Activated CD4-positive, CD25-positive, alpha-beta regulatory T cell treated with anti-CD3 and anti-CD28 coated beads, Interleukin-2, amount 50 U/mL, for 16 hours (primary cell): ENCODE measurements around the gene KPTN.
"Not testable (repeated sequence)": the region's sequence is repeated elsewhere in the genome, so short reads cannot be mapped to it uniquely, and the experiment has no call there.

Experiments
- DNase-seq: peaks from one replicate; pipeline ENCODE4 v3.0.0-alpha.2; 2020; ENCODE audit warnings: low read depth, low spot score

The KPTN gene

DNA sequence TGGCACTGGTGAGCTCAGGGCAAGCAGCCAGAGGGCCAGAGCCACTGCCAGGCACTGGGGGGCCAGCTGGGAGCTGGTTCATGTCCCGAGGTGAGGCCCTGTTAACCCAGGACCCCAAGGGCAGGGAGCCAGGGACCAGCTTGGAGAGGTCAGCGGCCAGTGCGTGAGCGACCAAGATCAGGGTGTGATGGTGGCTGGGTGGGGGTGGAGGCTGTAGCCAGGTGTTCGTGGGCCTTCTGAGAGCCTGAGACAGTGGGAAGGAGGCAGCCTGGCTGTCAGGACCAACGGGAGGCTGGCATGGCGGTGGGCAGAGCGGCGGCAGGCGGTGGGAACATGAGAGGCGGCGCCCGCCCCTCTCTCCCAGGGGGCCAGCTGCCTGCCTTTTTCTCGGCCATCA is 8.1 kb upstream of the KPTN start:
- DNase-seq: no peak

- DNase-seq: no peak
Measured at GRCh38 chr19:47491358-47492136, 7.5 kb upstream of the KPTN start.

DNA sequence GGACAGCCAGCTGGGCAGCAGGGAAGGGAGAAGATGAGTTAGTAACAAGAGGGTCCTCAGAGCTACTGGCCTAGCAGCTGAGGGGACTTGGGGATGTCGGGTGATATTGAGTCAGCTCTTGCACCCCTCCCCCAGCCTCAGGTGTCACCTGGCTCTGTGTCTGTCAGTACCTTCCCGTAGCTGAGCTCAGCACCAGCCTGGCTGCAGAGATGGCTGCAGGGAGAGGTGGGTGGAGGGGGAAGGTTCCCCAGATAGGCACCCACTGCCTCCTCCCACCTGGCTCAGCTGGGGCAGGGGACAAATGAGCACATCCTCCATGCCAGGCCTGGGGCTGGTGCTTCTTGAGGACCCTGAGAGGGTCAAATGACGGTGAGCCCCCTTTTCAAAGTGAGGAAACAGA is 6.8 kb upstream of the KPTN start:
- DNase-seq: no peak

DNA sequence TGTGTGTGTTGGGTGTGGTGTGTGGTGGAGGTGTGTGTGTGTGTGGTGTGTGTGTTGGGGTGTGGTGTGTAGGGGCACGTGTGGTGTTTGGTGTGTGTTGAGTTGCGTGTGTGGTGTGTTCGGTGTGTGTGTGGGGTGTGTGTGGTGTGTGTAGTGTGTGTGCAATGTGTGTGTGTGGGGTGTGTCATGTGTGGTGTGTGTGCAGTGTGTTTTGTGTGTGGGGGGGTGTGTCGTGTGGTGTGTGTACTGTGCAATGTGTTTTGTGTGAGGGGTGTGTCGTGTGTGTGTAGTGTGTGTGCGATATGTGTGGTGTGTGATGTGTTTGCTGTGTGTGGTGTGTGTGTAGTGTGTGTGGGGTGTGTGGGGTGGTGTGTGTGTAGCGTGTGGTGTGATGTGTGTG is 6.0 kb upstream of the KPTN start:
- DNase-seq: no peak

- DNase-seq: no peak
Measured at GRCh38 chr19:47489072-47489914, 5.3 kb upstream of the KPTN start.

DNA sequence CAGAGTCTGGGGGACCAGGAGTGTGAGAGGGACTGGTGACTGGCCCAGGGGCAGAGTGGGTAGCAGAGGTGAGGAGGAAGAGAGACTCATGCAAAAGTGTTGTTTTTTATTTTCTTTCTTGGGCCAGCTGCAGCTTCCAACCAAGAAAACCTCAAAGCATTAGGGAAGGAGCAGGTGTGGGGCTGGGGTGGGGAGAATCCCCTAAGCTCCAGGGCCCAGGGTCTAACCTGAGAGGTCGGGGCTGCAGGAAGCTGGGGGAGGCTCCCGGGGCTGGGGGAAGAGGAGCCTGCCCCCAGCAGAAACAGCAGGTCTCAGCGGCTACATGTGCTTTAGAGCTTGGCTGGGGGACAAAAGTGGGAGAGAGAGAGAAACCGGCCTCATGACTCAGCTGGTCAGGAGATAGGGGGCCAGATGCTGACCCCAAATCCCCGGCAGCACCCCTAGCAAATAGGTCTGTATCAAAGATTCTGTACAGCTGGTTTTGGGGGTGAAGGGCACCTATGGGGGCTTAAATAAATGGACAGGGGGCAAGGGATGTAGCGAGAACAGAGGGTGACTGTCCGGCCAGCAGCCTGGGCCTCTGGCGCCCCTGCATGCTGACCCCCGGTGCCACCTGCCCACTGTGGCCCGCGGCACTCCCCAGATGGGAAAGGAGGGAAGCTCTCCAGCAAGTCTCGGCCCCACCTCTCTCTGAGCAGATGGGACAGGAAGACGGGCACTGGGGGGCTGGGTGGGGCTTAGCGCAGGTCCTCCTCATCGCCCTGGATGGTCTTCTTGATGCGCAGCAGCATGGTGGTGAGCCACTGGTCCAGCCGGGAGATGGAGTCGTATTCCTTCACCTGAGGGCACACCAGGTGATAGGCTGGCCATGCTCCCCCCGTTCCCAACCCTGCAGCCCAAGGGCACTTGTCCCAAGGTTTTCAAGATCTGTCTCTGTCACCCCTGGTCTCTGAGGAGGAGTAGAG is 3.8 kb upstream of the KPTN start:
- DNase-seq: no peak

DNA sequence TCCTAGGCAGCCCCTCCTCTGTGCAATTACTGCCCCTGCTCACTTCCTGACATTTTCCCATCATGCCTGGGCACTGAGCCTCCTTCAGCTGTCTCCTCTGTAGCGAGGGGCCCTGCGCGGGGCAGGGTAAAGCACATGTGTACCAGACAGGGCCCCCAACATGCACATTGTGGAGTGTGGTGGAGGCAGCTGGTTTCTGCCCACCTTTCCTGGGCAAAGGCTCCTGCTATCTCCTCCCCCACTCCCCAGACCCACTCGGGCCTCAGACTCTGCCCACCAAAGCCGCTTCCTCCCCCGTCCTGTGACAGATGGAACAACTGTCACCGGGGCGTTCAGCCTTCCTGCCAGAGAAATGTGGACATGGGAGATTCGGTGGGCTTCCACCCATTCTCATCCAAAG is 2.9 kb upstream of the KPTN start:
- no peak for DNase-seq

GRCh38 chr19:47486220-47486619 is 2.2 kb upstream of the KPTN start:
- DNase-seq: not testable (repeated sequence)

DNA sequence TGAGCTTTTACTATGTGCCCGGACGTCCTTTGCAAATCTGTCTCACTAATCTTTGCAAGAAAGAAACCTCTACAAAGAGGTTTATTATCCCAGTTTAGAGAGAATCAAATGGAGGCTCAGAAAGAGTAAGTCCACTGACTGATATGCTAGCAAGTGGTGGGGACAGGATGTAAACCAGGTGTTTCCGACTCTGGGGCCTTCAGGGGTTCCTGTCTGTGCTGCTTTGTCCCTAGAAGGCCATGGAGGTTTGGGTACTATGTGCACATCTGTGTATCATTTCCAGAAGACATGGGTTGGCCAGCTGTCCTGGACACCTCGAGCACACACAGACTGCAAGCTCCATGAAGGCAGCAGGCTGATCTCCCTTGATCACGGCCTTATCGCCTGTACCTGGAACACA is 1.2 kb upstream of the KPTN start:
- no peak for DNase-seq

GRCh38 chr19:47483200-47483599 is 819 bp downstream of the KPTN start:
- no peak for DNase-seq

- DNase-seq: no peak
Measured at GRCh38 chr19:47481460-47482052, 2.5 kb downstream of the KPTN start.

DNA sequence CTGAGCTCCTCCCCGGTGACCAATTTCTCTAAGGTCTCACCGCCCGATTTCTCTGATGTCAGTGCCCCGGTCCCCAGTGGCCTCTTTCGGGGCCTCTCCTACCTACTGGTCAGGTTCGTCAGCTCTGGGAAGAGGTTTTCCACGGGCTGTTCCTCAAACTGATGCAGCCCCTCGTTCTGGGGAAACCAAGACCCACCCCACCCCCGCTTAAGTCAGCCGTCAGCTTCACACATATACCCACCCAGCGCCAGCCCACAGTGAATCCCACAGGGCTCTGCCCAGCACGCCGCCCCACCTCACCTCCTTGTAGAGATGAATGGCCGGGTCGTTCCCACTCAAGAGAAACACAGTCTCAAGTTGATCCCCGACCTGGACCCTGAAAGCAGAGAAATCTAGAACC is 3.4 kb downstream of the KPTN start:
- no peak for DNase-seq

- DNase-seq: no peak
Measured at GRCh38 chr19:47479701-47480503, 4.1 kb downstream of the KPTN start.

DNA sequence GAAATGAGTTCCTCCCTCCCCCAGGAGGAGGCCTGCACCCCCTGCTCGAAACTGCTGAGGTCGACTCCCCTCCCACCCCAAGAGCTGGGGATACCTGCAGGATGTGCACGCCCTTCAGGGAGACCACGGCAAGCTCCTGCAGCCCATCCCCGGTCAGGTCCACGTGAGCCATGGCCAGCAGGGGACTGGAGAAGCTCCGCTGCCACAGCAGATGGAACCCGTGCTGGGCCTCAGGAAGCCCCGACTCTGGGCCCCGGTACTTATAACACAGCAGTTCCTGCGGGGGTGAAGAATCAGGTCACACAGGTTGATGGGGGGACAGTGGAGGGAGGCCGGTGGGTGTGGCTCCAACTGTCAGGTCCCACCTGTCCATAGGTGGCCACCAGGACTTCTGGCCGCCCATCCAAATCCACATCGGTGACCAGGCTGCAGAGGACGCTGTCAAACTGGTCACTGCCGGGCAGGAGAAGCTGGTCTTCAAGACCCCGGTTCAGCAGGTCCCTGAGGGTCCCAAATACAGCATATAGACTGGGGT is 7.5 kb downstream of the KPTN start:
- DNase-seq: no peak

DNA sequence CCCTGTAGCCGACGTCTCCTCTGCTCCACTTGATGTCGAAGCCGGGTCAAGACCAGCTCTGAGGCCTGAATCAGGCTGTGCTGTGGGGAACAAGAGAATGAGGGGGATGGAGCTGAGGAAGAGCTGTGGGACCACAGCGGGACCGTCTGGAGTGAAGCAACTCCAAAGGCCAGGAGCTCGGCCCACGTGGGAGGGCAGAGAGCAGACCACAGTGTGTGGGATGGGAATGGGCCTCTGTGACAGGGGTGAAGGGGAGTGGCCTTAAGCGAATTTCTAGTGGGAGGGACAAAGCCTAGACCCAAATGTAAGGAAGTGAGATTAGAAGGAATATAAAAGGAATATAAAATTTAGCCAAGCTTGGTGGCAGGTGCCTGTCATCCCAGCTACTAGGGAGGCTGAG is 8.6 kb downstream of the KPTN start:
- DNase-seq: no peak

DNA sequence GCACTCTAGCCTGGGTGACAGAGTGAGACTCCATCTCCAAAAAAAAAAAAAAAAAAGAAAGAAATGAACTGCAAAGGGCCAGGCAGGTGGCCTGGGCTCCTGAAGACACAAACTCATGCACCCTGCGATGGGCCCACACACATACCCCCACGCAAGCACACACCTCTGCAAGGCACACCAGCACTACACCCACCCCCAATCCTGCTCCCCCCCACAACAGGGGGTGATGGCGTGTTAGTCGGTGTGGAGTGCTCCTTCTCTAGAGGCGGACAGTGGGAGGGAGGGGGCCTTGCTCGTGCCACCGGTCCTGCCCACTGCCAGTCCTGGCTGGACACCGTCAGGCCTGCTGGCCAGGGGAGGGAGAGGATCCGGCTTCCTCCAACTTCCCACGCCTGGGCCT is 10.7 kb downstream of the KPTN start:
- no peak for DNase-seq

DNA sequence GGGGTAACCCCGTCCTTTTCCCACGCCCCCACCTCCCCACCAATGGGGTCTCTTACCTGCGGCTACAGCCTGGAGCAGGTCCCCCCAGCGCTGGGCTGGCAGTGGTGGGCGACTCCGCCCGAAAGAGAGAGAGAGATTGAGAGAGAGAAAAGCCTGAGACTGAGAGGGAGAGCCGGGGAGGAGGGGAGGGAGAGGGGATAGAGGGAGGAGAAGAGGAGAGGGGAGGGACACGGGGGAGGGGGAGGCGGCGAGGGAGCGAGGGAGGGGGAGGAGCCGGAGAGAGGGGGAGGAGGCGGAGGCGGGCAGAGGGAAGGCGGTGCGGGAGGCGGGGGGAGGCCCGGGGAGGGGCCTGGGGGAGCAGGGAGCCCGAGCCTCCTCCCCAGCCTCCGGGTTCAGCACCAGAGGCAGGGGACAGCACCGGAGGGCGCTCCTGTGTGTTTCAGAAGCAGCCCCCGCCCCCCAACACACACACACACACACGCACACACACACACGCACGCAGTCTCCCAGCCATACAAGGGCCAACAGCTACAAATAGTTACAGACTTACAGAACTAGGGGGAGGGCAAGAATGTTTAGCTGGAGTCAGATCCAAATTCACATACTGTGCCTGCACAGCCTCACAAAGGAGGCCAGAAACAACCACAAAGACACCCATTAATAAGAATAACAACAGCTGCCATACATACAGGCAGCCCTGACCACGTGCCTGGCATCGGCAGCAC is 12.1 kb downstream of the KPTN start, which contains the start of gene SLC8A2:
Gene SLC8A2 (minus strand): TSS at position 161 of the 725 bp plus-strand sequence. CDS start 5,490 bp downstream, outside the sequence.
- DNase-seq: peak; percentile 17

- no peak for DNase-seq
Measured at GRCh38 chr19:47471381-47471732, 12.7 kb downstream of the KPTN start.

DNA sequence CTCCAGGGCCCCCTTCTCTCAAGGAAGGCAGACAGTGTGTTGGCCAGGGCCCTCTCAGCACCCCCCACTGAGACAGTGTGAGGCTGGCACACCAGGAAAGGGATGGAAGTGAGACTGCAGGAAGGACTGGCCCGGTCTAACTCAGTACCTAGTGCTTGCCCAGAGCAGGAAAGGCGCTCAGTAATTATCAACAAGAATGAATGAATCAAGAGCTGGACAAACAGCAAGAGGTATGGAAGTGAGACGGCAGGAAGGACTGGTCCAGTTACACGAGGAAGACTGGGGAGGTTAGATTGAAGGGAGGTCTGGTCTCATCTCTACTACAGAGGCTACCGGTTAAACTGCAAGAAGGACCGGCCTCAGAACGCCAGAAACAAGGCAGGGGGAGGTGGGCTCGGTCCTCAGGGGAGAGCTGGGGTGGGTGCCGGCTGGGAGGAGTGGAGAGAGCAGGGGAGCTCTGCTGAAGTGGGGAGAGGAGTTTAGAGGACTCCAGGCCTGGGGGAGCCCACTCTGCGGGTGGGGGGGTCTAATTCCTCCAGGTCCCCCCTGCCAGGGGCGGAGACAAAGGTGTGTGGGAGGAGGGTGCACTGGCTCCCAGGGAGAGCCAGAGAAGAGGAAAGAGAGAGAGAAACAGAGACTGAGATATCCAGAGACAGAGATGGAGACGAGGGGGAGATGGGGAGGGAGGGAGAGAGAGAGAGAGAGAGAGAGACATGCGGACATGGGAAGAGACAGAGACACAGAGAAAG is 13.4 kb downstream of the KPTN start:
- DNase-seq: no peak
